ENCODE data around the gene RPS6KB1.

GRCh38 chr17:59858932-59859331, 34.0 kb upstream of the RPS6KB1 start:
- TF ChIP-seq ATF2 (IDR thresholded peaks at IDR 0.05; ENCODE audit: low read length), result no peak
- no peak for TF ChIP-seq USF2 (IDR thresholded peaks at IDR 0.05; ENCODE audit: low read length)
- TF ChIP-seq CTCF (IDR thresholded peaks at IDR 0.05; ENCODE audit: control extremely low read depth in 1 of 3, insufficient read depth in 1 of 3, low read depth in 1 of 3, low read length in 3 of 3), result no peak
- no peak for TF ChIP-seq RAD21 (IDR thresholded peaks at IDR 0.05 in 1 of 2, conservative IDR thresholded peaks at IDR 0.05 in 1 of 2; ENCODE audit: low read depth in 2 of 2, low read length in 2 of 2)
- TF ChIP-seq EZH2 (IDR thresholded peaks at IDR 0.05; ENCODE audit: low read depth, low read length, severe bottlenecking), result no peak
- TF ChIP-seq SIN3A (conservative IDR thresholded peaks at IDR 0.05 in 1 of 2, IDR thresholded peaks at IDR 0.05 in 1 of 2; ENCODE audit: low read depth in 1 of 2, low read length in 2 of 2), result no peak
- TF ChIP-seq PHF8 (conservative IDR thresholded peaks at IDR 0.05; ENCODE audit: low read depth, low read length), result no peak

Data from H1 (cell line).